Measurements from ENCODE around the gene CFAP77.

Gene CFAP77

DNA sequence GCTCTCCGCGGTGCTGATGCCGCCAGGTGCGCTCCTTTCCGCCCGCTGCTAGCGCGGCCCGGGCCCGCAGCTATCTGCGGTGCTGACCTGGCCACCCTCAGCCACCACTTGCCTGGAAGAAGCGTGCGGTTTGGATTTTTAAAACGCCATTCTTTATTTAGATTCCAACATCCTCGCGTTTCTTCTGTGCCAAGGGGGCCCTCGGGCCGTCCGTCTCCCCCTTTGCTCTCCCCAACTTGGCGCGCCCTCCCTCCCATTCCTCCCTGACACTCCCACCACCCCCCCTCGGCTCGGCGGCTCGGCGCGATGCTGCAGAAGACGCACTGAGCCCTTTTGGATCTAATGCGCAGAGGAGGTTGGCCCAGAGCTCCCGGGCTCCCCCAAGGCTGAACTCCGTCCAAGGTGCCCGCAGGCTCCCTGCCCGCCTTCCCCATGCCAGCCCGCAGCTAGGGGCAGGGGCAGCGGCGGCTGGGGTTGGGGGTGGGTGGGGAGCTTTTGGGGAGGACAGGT lies 172.3 kb downstream of the CFAP77 start, which contains the start of gene BARHL1:
Gene BARHL1, plus strand, starts transcription at position 331 of the 510 bp plus-strand sequence. CDS start 192 bp downstream, outside the sequence.
- no peak for DNase-seq (ENCODE audit: low read depth)

DNA sequence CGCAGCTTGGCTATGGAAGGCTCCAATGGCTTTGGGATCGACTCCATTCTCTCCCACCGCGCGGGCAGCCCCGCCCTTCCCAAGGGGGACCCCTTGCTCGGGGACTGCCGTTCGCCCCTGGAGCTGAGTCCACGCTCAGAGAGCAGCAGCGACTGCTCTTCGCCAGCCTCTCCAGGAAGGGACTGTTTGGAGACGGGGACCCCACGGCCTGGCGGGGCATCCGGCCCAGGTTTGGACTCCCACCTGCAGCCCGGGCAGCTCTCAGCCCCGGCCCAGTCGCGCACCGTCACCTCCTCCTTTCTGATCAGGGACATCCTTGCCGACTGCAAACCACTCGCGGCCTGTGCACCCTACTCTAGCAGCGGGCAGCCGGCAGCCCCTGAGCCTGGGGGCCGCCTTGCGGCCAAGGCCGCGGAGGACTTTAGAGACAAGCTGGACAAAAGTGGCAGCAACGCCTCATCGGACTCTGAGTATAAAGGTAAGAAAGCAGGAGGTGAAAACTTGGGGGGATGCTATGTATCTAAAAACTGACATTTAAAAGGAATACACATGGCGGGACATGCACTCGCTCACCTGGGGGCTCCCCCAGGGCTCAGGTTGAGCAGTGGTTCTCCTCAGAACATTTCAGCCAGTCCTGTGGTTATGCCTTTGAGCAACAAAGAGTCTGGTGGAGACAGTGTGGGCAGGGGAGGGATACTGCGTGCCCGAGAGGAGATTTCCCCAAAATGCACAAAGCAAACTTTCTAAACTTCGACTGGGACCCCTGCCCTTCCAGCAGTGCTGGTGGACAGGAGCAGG lies 173.0 kb downstream of the CFAP77 start:
- DNase-seq (ENCODE audit: low read depth) = no peak

DNA sequence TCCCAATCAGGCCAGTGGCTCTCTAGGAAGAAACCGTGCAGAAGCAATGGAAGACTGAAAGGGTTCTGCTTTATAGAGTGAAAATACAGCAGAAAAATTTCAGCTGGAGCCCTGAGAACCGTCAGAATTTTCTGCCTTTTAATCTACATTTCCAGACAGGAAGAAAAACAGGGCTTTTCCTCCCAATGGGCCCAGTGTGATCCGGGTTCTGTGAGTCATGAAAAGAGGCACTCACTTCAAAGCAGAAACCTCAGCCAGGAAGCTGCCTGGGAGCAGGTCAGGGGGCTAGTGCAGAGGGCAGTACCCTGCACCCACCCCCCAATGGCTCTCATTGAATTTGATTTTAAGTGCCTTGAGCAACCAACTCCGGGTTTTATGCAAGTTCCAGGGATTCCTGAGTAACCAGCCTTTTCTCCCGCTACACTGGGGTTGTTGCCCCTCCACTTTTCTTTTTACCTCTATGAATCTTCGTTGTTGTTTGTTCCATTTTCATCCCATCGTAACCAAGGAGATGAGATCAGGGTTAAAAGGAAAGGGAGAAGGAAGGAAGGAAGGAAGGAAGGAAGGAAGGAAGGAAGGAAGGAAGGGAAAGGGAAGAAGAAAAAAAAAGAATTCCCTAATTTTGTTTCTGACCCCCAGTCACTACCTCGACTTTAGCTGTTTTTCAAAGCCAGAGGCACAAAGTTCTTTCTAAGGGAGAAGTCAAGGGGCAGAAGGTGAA lies 173.7 kb downstream of the CFAP77 start:
- no peak for DNase-seq (ENCODE audit: low read depth)

DNA sequence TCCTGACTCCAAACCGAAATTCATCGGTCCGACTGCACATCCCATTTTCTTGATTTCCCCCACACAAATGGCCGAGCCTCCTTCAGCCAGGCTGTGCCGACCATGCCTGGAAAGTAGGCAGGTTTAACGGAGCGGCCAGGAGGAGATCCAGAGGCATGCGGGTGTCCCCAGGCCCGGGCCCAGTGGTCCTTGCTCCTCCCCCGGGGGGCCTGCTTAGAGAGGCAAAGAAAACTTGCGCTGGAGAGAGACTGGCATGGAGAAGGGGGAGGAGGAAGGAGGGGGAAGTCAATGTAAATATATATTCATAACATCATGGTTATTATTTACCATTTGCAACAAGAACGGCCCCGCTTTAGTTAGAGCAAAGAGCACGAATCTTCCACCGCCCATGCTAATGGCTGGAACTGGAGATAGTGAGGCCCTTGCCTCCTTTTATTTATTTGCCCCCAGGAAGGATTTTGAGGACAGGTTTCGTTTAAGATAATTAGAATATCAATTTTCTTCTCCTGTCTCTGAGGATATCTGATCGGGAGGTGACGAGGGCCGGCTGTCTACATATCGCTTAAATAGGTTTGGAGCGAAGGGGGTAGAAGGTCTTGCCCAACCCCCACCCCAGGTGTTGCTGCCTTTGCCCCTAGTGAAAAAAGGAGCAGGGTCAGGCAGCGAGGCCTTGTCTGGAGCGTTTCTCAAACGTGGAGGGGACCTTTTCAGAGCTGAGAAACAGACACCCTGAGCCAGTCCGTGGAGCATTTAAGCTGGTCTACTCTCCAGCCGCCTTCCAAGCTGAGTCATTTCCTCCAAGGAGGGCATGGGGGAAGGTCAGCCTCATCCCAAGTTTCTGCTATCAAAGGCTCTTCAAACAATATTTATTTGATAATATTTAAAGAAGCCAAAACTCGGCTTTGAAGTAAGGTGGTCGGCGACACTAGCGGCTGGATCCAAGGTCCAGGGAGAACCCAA lies 174.9 kb downstream of the CFAP77 start:
- DNase-seq (ENCODE audit: low read depth) = no peak

DNA sequence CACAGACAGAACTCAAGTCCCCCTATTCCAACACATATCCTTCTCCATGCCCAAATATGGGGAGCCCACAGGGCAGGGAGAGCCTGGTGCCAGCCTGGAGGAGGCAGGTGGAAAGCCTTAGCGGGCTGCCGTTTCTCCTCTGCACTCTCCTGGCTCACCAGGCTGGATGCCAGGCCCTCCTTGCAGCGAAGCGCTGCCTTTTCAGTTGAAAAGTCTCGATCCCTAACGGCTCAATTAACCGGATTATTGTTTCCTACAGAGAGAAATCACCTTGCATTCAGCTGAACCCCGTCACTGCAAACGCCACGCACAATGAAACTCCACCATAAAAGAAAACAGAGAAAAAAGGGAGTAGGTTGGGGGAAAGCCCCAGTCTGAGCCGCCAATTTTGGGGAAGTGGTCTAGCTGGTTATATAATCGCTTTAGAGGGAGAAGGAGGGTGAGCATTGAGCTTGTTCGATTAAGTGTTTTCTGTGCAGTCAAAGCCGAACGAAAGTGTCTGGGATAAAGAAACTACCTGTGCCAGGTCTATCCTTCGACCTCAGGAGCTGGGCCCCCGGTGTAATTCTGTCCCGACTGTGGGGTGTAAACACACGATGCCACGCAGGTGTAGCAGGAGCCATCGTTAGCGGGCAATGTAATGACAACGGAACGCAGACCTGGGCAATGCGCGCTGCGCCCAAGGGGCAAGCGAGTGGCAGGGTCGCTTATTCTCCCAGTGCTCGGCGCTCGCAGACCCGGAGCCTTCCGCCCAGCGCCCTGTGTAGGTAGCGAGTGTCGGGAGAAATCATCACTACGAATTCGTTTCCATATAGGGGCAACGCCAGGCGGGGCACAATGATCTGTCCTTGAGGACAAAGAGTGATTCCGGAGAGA lies 176.2 kb downstream of the CFAP77 start:
- DNase-seq (ENCODE audit: low read depth) = no peak

DNA sequence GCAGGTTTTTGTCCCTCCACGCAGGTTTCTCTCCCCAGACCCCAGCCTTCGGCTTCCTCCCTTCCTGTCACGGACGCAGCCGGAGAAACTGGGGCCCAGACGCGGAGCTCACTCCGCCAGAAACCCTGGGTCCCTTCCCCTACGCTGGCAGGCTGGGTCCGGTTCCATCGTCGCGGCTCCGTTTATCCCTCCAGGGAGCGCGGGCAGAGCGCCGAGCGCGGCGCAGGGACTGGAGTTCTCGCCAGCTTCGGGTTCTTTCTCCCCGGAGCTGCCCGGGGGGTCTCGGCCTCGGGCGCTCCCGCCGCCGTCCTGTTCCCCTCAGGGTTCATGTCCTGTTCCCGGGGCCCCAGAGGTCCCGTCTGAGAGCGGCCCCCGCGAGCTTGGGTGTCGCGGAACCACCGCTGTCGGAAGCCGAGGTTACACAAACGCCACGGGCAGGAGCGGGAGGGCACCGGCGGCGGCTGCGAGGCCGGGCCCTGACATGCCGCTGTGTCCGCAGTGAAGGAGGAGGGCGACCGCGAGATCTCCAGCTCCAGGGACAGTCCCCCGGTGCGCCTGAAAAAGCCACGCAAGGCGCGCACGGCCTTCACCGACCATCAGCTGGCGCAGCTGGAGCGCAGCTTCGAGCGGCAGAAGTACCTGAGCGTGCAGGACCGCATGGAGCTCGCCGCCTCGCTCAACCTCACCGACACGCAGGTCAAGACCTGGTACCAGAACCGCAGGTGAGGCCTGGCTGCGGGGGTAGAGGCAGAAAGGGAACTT lies 177.0 kb downstream of the CFAP77 start:
- no peak for DNase-seq (ENCODE audit: low read depth)

DNA sequence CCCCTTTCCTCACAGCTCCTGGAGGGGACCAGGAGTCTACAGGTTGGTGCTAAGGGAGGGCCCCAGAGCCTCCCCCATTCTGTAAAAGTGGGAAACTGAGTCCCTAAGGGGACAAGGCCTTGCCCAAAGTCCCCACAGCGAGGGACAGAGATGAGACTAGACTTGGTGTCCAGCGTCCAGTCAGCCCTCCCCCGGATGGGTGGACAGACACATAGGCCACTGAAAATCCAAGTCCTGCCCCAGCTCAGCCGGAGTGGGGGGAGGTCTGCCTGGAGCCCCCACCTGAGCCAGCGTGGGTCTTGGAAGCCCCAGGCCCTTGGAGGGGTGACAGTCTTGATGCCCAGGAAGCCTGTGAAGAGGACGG lies 177.6 kb downstream of the CFAP77 start:
- DNase-seq (ENCODE audit: low read depth) = no peak

DNA sequence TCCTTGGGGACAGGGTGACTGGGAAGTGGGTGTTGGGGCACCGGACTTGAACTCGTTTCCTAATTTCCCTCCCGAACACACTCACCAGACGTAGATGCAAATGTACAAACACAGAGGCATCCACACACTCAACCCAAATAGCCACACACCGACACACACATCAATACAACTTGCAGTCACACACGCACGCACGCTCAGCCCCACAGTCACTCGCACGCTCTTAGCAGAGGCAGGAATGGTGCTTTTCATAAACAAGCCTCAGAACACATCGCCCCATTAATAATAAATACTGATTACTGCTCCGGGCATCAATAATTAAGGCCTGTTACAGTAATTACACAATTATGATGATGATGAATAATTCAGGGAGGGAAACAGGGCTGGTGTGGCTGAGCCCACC lies 178.1 kb downstream of the CFAP77 start:
- no peak for DNase-seq (ENCODE audit: low read depth)

DNA sequence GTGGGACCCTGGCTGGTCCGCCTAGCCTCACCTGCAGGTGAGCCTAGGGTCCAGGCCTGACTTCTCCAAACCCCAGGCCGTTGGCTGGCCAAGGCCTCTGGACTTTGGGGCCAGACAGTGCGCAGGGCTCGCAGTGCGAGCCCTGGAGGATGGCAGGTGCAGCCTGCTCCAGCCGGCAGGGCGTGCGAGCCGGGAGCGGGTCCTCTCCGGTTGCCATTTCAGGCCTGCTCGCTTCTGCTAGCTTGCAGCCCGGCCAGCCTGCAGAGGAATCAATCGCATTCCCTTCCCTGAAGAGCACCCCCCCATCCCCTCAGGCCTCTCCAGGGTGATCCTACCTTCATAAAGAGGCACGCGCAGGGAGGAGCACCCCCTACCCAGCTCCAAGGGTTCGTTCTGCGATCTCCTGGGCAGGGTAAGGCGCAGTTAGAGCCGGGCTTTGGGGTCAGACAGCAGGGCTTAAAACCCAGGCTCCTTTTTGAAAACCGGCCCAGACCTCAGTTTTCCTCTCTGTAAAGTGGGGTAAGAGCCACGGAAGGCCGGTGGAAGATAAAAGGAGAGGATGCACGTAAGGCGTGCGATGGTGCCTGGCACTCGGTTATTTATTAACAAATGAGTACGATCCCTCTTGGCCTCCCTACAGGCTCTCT lies 178.6 kb downstream of the CFAP77 start:
- no peak for DNase-seq (ENCODE audit: low read depth)

DNA sequence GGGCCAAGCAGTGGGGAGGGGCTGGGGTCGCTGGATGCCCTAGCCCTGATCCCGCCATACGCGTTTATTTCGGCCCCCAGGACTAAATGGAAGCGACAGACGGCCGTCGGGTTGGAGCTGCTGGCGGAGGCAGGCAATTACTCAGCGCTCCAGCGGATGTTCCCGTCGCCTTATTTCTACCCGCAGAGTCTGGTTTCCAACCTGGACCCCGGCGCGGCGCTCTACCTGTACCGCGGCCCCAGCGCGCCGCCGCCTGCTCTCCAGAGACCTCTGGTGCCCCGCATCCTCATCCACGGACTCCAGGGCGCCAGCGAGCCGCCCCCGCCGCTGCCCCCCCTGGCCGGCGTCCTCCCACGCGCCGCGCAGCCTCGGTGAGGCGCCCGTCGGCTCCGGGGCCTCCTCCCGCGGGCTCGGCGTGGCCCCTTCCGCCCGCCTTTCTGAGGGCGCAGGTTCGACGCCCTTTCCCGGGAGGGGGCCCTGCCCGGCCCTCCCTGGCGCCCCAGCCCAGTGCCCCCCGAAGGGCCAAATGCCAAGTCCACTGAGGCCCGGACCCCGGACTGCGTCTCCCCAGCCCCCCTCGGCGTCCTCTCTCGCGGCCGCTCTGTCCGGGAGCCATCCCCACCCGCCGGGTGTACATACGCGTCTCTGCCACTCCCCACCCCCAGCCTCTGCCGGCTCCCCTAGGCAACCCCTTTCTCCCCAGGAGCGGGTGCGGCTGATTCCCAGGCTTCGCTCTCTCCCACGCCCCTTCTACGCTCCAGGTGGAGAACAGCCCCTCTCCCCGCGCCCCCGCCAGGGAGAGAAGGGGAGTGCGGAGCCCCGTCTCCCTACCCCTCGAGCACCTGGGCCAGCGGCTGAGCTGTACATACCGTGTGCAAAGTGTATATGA lies 179.4 kb downstream of the CFAP77 start:
- DNase-seq (ENCODE audit: low read depth) = no peak

DNA sequence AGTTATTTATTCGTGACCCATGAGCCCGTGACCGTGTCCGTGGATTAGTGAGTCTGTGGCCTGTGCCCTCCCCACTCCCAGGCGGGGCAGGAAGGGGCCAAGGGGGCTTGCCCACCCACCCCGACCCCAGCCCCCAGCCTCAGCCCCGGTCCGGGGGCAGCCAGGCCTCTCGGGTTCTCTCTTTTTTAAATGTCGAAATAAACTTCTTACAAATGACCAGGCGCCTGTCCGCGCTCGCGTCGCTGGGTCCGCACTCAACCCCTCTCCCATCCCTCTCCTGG lies 180.0 kb downstream of the CFAP77 start:
- DNase-seq (ENCODE audit: low read depth) = no peak

DNA sequence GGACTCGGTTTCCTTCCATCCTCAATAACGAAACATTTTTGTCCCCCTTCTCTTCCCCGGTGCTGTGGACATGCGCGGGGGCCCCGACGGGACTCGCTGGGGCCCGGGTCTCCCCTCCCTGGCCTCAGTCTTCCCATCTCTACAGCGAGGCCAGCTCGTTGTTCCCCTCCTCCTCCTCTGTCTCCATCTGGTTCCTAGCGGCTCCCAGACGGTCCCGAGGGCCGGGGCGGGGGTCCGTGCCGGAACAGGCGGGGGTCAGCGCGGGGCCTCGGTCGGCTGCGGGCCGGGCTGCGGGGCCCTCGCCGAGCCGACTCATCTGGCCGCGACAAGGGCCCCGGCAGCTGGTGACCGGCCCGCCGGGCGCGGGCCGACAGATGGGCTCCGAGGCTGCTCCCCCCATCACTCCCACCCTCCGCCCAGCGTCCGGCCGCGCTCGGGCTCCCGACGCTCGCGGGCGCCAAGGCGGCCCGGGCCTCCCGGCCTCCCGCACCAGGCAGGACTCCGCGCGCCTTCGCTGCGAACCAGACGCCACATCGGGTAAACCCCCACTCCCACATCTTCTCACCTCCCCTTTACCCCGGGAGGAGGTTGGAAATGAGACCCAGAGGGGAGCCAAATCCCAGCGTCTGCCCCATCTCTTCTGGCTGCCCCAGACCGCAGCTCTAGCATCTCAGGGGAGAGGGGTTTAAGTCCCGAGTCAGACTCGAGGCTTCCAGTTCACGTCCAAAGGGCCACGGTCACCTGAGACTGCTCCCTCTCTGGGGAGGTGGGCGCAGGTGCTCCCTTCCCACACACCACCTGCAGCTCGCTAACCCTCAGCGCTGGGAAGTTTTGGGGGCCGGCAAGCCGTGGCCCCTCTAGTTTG lies 180.5 kb downstream of the CFAP77 start:
- DNase-seq (ENCODE audit: low read depth) = no peak

DNA sequence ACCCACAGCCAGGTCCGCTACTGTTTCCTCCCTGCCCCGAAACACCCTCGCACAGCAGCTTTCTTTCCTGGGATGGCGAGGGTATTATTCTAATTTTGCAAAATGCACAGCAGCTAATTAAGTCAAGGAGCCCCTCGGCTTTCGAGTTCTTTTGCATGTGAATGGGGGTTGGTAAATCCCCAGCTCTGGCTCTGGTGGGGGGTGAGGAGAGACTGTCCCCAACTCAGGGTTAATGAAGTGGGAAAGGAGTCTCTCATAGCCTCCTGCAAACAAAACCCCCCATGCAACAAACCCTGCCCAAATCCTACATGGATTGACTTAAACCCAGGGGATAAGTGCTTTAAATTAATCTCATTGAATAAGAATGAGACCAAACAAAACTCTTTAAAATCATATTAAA lies 181.2 kb downstream of the CFAP77 start:
- DNase-seq (ENCODE audit: low read depth) = no peak

DNA sequence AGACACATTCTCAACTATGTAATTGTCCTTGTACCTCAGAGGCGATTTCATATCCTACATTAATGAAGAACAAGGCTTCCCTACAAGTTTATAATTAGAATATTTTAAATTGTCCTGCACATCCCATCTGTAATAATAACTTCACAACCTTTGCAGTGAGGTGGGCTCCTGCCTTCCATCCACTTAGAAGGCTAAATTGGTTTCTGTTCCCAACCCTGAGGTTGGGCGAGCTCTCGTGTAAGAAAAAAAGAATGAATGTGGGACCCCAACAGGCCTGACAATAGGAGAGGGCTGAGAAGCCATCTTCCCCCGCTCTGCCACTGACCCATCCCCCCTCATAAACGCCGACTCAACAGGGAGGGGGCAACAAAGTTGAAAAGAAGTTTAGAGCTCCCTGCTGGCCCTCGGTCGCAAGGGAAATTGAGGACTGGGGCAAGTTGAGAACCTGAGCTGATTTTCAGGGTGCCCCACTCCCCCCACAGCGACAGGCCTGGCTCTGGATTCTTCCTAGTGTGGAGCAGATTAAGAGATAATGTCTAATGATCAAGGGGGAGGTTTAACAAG lies 181.8 kb downstream of the CFAP77 start:
- no peak for DNase-seq (ENCODE audit: low read depth)

DNA sequence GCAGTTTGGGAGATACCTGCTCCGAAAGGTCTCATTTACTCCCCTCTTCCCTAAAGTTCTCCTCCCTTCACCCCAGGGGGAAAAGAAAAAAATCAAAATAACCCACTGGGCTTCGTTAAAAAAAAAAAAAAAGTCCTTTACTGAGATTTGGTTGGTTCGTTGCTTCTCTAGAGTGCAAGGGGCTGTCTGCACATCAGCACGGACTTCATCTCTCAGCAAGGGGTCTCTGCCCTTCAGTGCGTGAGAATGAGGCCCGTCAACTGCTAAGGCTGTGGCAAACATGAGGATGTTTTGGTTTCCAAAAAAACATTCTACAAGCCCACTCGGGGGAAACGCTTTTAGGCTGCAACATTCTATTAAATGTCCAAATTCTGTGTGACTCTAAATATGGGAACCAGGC lies 182.4 kb downstream of the CFAP77 start:
- DNase-seq (ENCODE audit: low read depth) = no peak

DNA sequence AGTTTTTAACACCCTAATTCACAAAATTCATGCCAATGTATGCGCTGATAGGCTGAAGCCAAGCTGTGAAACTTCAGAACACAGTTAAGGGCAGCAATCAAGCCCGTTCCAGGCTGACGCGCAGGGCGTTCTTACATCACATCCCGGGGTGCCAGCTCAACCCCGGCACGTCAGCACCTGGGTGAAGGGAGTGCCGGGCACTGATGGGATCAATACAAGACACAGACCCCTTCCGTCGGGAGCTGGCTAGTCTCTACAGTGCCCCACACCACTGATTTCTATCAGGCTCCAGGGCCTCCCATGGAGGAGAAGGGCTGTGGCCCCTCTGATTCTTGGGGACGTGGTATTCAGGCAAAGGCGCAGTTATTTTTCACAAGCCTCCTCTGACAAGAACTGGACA lies 184.4 kb downstream of the CFAP77 start:
- DNase-seq (ENCODE audit: low read depth) = no peak

DNA sequence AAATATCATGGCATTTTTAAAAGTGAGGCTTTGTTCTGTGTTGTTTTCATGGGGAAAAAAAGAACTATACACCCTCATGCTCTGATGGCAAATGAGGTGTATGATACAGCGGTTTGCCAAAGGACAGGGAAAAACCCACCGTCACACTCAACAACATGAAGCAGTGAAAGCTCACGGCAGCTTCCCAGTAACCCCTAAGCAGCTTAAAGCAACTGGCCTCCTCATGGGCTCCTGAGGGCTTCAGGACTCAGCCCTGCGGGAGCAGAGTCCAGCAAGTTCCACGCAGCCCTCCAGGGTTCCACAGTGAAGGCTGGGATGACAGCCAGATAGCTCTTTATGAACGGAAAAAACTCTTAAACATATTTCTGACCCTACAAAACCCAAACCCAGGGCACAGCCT lies 185.3 kb downstream of the CFAP77 start:
- DNase-seq (ENCODE audit: low read depth) = no peak

DNA sequence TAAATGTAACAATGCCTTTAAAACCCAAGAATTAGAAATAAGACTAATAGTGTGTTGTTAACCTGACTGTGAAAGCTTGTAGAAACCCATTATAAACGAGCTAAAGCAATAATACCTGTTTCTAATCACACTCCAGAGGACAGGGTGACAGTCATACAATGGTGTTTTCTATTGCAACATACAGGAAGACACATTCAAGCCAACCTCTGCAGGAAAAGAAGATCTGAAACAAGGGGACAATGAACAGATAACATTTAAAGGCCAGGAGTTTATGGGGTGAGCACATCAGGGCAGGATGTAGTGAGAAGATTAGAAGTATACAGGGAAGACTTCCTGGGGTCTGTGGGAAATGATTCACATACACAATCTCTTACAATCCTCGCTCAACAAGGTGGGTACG lies 186.2 kb downstream of the CFAP77 start:
- no peak for DNase-seq (ENCODE audit: low read depth)
